ENCODE results near the gene ISM2.

The ISM2 gene

DNA sequence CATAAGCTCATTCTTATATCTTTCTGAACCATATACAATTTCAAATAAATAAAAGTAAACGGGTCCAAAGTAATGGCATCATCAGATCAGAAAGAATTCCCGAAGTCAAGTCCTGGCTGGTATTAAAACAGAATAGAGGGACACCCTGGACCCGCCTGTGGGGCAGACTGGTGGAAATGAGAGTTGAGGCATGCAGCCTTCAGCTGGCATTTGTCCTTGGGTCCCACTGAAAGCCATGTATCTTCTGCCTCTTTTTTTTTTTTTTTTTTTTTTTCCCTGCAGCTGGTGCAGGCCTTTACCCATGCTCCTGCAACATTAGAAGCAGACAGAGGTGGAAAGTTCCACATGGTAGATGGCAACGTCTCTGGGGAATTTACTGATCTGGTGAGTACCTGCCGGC, 30.8 kb downstream of the ISM2 start:
- DNase-seq (ENCODE audit: low spot score), result no peak

DNA sequence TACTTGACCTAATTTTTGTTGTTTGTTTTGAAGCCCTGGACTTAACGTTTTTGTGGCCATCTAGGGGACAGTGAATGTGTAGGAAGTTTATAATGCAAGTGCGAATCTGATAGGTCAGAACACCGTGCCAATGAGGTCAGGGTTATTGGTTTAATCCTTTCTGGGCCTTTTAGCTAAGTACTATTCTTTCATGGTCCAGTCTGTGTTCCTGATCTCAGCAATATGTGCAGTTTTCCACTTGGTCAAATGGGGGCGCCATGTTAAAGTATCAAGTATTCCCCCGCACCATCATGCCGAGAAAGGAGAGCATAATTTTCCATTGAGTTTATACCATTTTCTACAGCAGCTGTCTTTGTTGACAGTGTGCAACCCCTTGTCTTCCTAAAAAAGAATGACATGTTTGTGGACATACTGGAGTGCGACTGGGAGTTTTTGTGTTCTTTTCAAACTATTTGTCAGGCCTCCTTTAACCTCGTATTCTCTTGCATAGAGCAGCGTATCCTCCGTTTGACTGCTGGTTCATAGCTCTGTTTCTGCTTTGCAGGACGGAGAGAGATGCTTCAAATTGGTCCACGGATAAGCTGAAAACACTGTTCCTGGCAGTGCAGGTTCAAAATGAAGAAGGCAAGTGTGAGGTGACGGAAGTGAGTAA, 39.4 kb downstream of the ISM2 start:
- DNase-seq (ENCODE audit: low spot score), result peak; percentile 44

DNA sequence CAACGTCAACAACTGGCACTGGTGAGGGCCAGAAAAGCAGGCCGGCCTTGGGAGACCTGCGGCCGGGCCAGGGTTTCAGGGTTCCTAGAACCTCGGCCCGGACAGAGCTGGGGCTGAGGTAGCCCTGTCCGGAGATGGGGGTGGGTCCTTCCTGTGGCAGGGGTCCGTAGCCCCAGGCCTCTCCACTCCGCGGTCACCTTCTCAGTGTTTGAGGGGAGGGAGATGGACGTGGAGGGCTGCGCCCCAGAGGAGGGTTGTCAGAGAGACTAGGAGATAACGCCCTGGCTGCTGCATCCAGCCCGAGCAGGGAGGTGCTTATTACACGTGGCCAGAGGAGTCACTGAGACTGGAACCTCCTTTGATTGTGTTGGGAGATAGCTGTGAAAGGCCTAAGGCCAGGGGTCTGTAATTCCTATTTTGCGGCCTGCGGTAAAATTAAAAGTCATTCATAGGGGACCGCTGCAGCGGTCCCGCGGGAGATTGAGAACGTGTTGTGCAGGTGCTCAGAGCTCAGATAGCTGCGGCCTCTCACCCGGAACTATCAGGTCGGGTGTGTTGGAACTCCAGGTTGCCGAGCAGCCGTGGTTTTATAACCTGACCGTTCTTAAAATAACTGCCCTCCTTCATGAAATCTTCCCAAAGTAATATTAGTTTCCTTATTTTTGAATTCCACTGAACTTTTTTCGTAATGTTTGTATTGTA, 40.2 kb downstream of the ISM2 start:
- DNase-seq (ENCODE audit: low spot score), result peak; percentile 28

DNA sequence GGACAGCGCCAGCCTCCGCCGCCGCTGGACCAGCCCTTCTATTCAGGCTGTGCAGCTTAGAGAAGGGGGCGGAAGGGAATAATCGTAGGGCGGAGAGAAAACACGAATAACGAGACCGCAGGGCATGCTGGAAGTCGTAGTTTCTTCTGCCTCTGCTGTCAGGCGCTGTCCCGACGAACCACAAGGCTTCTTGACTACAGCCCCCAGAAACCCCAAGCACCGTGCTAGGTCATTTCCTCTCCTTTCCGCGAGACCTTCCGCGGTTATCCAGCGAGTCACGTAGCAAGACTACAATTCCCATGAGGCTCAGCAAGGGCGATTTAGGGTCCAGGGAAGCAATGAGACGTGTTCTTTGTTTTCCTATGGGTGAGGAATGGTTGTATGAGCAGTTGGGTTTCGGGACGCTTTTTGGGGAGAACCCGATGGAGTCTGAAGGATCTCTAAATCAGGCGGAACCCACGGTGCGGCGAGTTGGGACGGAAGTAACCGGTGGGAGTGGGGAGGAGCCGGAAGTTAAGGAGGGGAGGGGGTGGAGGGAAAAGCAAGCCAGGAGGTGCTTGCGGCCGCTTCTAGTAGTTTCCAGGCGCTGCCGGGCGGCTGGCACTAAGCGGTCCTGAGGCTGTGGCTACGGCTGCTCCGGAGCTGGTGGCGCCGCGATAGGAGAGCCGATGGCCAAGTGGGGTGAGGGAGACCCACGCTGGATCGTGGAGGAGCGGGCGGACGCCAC, 40.9 kb downstream of the ISM2 start, which contains the start of the genes AHSA1 and VIPAS39:
Gene AHSA1 (plus strand): TSS at position 572 of the 727 bp plus-strand sequence. CDS start 97 bp downstream, at position 669.
Gene VIPAS39 (minus strand): TSS at position 80 of the 727 bp plus-strand sequence. CDS start 3,499 bp downstream, outside the sequence.
- peak; percentile 76 for DNase-seq (ENCODE audit: low spot score)

DNA sequence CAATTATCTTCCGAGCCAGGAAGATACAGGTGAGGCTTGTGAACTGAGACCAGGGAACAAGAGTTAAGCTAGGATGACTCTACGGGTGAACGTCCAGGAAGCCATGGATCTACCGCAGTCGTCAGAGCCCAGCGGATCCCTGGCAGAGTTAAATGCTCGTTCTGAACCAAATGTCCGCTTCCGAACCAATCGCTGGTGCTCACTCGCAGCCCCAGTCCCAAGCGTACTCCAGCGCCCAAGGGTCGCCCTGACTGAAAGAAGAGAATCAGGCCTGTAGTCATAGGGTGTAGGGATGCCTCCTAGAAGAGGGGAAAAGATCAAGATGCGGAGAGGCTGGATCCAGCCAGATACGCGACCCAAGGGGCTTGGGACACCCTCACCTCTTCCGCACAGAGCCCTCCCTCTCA, 41.5 kb downstream of the ISM2 start:
- DNase-seq (ENCODE audit: low spot score), result no peak

DNA sequence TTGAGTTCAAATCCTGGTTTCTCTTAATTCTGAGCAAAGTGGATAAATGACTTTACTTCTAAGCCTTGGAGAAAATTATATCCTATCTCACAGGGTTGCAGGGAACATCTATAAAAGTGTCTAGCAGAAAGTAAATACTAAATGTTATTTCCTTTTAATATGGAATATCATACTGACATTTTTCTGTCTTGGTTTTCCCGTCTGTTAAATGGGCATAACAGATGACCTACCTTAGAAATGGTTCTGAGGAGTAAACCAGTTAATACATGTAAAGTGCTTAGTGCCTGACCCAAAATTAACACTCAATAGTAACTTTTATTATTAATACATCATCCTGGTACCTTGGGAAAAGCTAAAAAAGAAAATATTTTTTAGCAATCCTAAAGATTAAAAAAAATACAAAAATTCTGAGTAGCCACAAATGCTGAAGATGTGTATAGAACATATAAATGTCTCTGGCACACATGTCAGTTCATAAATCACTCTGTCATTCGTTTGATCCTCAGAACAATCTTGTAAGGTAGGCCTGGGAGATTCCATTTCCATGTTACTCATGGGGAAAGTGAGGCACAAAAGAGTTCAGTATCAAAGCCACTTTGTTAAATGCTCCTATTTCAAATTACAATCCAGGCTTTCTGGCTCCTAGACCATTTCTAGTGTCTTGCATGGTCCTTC, 42.5 kb downstream of the ISM2 start:
- DNase-seq (ENCODE audit: low spot score), result no peak

DNA sequence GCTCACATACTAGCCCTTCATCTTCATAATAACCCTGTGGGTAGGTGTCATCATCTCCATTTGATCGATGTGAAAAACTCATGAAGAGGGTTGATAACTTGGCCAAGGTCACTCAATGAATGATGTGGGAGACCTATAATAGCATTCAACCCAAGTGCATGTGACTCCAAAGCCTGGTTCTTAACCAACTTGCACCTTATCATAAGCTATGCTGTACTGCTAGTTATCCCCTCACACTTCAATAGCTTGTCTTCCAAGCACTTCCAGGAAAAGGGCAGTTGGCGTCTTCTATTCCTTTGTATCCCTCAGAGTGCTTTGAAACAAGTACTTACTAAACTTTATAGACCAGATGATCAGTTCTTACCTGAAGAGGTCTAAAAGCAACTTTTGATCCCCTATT, 56.4 kb downstream of the ISM2 start:
- no peak for DNase-seq (ENCODE audit: low spot score)

DNA sequence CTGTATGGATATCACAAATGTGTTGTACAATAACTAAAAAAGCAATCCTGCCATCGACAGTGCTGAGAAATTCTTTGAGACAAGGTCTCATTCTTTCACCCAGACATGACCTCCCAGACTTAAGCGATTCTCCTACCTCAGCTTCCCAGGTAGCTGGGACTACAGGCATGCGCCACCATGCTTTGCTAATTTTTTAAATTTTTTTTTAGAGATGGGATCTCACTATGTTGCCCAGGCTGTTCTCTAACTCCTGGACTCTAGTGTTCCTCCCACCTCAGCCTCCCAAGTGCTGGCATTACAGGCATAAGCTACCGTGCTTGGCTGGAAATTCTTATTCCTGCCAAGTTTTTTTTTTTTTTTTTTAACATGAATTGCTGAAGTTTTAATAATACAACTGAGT, 58.8 kb downstream of the ISM2 start:
- DNase-seq (ENCODE audit: low spot score), result no peak

DNA sequence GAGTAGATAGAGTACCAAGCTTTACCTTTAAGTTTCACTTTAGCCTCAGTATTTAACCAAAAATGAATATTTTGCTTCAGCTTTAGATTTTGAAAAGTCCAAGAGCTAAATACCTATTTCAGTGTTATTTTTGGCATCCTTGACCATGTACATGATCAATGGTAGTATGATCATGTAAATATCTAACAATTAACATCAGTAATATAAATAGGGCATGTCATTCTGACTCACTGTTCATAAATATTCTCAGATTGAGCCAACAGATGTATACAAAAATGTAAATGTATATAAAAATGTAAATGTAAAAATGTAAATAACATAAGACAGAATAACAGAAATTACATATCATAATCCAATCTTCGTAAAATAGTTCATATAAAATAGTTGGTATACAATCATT, 60.0 kb downstream of the ISM2 start:
- DNase-seq (ENCODE audit: low spot score), result no peak

DNA sequence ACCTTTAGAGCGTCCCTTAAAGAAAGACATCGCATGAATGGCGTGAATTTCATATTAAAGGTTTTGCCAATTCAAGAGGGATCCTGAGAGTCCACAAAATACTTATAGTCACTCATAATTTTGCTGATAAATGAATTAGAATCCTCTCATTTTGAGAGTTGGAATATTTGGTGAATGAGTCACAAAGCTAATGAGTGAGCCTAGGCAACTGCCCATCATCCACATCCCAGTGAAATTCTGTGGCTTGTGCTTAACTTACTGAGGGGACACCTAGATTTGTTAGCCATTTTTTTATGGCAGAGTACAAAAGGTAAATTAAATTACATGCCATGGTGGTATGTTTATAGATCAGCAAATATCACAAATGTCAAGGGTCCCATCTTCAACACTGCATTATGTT, 62.6 kb downstream of the ISM2 start:
- DNase-seq (ENCODE audit: low spot score), result no peak

DNA sequence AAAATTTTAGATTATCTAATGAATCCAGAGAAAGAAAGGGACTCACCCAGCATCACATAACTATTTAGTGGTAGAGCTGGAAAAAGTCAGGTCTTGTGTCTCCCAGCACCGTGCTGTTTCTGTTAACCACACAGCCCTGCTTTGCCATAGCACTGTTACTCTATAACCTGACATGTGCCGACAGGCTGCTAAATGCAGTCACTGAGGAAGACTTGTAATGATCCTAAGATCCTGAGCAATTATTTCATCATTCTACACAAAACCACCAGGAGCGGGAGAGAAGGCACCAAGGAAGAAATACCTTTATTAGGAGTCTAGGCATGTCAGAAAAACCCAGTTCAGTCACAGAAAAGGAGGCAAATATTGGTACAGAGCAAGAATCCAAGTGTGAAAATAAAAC, 72.2 kb downstream of the ISM2 start:
- no peak for DNase-seq (ENCODE audit: low spot score)

DNA sequence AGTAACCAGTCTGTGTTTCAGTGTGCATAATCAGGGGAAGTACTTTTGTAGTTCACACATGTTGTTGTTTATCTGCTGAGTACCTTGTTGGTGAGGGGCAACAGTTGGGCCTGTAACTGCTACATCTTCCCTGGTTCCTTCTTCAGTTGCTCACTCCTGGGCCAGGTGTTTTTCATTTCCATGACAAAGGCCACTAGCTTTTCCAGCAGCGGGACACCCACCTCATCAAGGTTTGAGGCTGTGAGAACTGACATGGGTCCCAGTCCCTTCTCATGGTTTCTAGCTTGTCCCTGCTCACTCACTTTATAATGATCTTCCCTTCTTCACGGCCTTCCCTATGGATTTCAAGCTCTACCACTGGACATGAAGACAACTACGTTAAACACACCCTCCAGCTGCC, 73.8 kb downstream of the ISM2 start:
- DNase-seq (ENCODE audit: low spot score), result no peak
